ENCODE results near the gene PTPN1.
"Not testable (repeated sequence)": the region's sequence is repeated elsewhere in the genome, so short reads cannot be mapped to it uniquely, and the experiment has no call there.

Gene PTPN1

GRCh38 chr20:50509923-50510705 lies at the start of gene PTPN1:
Gene PTPN1, plus strand, starts transcription at chr20:50510383. Its CDS starts 145 bp downstream, at chr20:50510528.
- peak; percentile 98 for DNase-seq

- peak; percentile 47 for DNase-seq
Measured at GRCh38 chr20:50460608-50461267, 49.4 kb upstream of the PTPN1 start.

- no peak for DNase-seq
Measured at GRCh38 chr20:50462093-50462690, 48.0 kb upstream of the PTPN1 start.

- peak; percentile 10 for DNase-seq
Measured at GRCh38 chr20:50464026-50464724, 46.0 kb upstream of the PTPN1 start.

GRCh38 chr20:50464725-50465650 lies 45.2 kb upstream of the PTPN1 start:
- no peak for DNase-seq

GRCh38 chr20:50467174-50467573 lies 43.0 kb upstream of the PTPN1 start:
- no peak for DNase-seq

GRCh38 chr20:50467718-50468356 lies 42.3 kb upstream of the PTPN1 start:
- DNase-seq = no peak

- DNase-seq = no peak
Measured at GRCh38 chr20:50468378-50468798, 41.8 kb upstream of the PTPN1 start.

- no peak for DNase-seq
Measured at GRCh38 chr20:50469176-50469723, 40.9 kb upstream of the PTPN1 start.

GRCh38 chr20:50469796-50470195 lies 40.4 kb upstream of the PTPN1 start:
- no peak for DNase-seq

GRCh38 chr20:50470264-50470858 lies 39.8 kb upstream of the PTPN1 start:
- DNase-seq = no peak

- DNase-seq = peak; percentile 43
Measured at GRCh38 chr20:50471231-50471630, 39.0 kb upstream of the PTPN1 start.

- no peak for DNase-seq
Measured at GRCh38 chr20:50472693-50473664, 37.2 kb upstream of the PTPN1 start.

GRCh38 chr20:50474356-50474755 lies 35.8 kb upstream of the PTPN1 start:
- DNase-seq = not testable (repeated sequence)

GRCh38 chr20:50475681-50476292 lies 34.4 kb upstream of the PTPN1 start:
- DNase-seq = no peak

- DNase-seq = no peak
Measured at GRCh38 chr20:50477239-50477872, 32.8 kb upstream of the PTPN1 start.

- DNase-seq = peak; percentile 51
Measured at GRCh38 chr20:50478162-50478990, 31.8 kb upstream of the PTPN1 start.

GRCh38 chr20:50481741-50482140 lies 28.4 kb upstream of the PTPN1 start:
- DNase-seq = no peak
